GM18526 (cell line): ENCODE results near the gene TSC22D3.

Source experiments
- POLR2A ChIP-seq: IDR thresholded peaks from 3 replicates; pipeline ENCODE4 v1.6.1; 2011; ENCODE audit not compliant: insufficient read length; ENCODE audit errors: extremely low read depth

TSC22D3 gene

GRCh38 chrX:107726816-107727534 is 48.6 kb downstream of the TSC22D3 start:
- no peak for TF ChIP-seq POLR2A

- no peak for TF ChIP-seq POLR2A
These were observed 49.6 kb downstream of the TSC22D3 start for GRCh38 chrX:107725761-107726555.

GRCh38 chrX:107724653-107725052 is 50.9 kb downstream of the TSC22D3 start:
- no peak for TF ChIP-seq POLR2A

- TF ChIP-seq POLR2A: no peak
These were observed 52.1 kb downstream of the TSC22D3 start for GRCh38 chrX:107723511-107723910.

GRCh38 chrX:107721966-107722707 is 53.5 kb downstream of the TSC22D3 start:
- no peak for TF ChIP-seq POLR2A

- no peak for TF ChIP-seq POLR2A
These were observed 54.3 kb downstream of the TSC22D3 start for GRCh38 chrX:107721318-107721717.

- no peak for TF ChIP-seq POLR2A
These were observed 57.4 kb downstream of the TSC22D3 start for GRCh38 chrX:107718156-107718621.

GRCh38 chrX:107716816-107717700 is 58.5 kb downstream of the TSC22D3 start:
- TF ChIP-seq POLR2A: peak; percentile 97

- no peak for TF ChIP-seq POLR2A
These were observed 59.4 kb downstream of the TSC22D3 start for GRCh38 chrX:107716118-107716684.

GRCh38 chrX:107715331-107716117 is 60.1 kb downstream of the TSC22D3 start:
- no peak for TF ChIP-seq POLR2A

GRCh38 chrX:107714206-107714891 is 61.2 kb downstream of the TSC22D3 start:
- TF ChIP-seq POLR2A: no peak

GRCh38 chrX:107713543-107714205 is 61.9 kb downstream of the TSC22D3 start:
- TF ChIP-seq POLR2A: no peak

GRCh38 chrX:107713203-107713542 is 62.4 kb downstream of the TSC22D3 start:
- TF ChIP-seq POLR2A: no peak
